NCI-H2196 treated with DMSO at 0.1 percent for 48 hours (cell line): ENCODE measurements around the gene OR8A1.
"Not testable (repeated sequence)": the region's sequence is repeated elsewhere in the genome, so short reads cannot be mapped to it uniquely, and the experiment has no call there.

Source experiments
- DNase-seq: peaks from one replicate; lab custom pipeline; 2025; ENCODE audit not compliant: unreplicated experiment; lab: John Stamatoyannopoulos, UW

The OR8A1 gene

GRCh38 chr11:124592627-124593026, 22.8 kb downstream of the OR8A1 start:
- DNase-seq = no peak

DNA sequence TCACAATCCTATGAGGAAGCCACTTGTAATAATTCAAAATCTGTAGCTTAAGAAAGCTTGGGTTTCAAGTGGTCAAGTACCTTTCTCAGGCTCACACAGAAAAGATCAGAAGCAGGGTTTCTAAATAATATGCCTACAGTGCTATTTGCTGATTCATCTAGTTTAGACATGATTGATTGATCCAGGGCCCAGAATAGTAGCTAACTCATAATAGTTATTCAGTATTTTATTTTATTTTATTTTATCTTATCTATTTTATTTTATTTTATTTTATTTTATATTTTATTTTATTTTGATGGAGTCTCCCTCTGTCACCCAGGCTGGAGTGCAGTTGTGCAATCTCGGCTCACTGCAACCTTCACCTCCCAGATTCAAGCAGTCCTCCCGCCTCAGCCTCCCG, 25.5 kb downstream of the OR8A1 start:
- DNase-seq = no peak

DNA sequence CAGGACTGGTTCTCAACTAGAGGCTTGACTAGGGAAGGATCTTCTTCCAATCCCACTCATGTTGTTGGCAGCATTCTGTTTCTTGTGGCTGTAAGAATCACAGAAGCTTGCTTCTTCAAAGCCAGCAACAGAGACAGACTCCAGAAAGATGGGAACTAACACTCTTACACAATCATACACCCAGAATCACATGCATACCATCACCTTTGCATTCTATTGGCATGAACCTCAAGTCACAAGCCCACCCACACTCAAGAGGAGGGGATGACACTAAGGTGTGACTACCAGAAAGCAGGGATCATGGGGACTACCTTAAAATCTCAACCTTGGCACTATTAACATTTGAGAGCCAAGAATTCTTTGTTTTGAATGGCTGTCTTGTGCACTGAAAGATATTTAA, 27.8 kb downstream of the OR8A1 start:
- no peak for DNase-seq

DNA sequence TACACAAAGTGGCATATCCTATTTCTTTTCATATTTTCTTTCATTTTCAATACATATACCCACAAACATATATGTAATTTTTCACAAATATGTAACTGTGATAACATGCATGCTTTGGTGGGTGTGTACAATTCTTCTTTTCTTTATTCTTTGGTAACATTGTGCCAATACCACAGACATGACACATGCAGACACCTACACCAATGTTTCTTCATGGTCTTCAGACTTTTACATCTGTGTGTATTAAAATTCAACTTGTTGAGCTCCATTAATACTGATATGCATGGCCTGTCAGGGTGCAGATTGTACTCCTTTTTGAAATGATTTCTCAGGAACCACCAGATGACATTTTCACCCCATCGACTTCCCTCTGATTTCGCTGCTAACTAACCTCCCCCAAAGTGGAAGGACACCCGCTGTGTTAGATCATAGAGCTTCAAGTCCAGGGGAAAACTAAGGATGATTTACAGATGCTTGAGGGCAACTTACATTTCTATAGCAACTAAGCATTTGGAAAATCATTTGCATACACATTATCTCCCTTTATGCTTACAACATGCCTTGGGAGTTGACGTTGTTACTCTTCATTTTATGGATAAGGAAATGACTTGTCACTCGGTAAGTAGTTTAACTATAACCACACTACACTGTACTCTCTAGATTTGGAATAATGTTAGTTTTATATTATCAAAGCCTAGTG, 31.0 kb downstream of the OR8A1 start:
- DNase-seq = no peak

DNA sequence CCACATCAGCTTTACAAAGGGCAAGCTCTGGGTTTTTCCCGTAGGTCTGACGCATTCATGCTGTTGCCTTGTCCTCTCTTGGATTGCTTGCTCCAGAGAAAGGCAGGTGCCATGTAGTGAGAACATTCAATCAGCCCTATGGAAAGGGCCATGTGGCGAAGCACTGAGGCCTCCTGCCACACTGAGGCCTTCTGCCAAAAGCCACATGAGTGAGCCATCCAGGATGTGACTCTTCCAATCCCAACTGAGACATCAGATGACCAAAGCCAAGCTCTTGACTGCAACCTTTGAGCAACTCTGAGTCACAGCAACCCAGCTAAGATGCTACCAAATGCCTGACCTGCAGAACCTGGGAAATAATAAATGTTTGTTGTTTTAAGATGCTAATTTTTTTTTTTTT, 32.4 kb downstream of the OR8A1 start:
- DNase-seq = no peak

DNA sequence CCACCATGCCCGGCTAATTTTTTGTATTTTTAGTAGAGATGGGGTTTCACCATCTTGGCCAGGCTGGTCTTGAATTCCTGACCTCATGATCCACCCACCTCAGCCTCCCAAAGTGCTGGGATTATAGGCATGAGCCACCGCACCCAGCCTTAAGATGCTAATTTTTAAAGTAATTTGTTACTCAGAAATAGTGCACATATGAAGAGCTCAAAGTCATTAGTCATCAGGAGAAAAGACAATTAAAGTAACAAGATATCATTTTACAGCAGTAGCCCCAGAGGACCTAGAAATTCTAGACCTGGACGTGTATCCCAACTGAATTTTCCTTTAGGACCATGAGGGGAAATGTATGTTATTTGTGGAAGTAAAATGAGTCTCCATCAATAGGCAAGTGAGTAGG, 32.9 kb downstream of the OR8A1 start:
- DNase-seq = not testable (repeated sequence)

- no peak for DNase-seq
Observed at GRCh38 chr11:124605719-124606118, 35.9 kb downstream of the OR8A1 start.

GRCh38 chr11:124608147-124608546, 38.4 kb downstream of the OR8A1 start:
- DNase-seq = no peak

GRCh38 chr11:124610295-124610694, 40.5 kb downstream of the OR8A1 start:
- no peak for DNase-seq

DNA sequence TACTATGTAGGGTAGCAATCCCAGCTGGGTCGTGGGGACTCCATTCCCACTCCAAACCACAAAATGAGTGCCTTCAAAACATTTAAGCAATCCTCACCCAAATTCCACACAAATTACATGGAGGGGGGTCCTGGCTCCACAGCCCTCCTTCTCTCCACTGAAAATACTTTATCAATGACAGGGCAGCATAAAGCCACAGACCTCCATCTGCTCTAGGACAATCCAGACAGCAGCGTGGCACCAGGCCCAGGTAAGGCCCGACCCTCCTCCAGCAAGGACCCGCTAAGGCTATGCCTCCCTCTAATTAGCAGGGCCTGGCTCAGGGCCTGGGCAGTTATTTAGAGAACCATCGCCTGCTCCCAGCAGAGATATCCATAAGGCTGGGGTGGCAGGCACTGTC, 41.3 kb downstream of the OR8A1 start, which contains the start of gene PANX3:
Gene PANX3 (plus strand): TSS at position 365 of the 400 bp plus-strand sequence. CDS start 129 bp downstream, outside the sequence.
- no peak for DNase-seq

GRCh38 chr11:124612045-124612444, 42.2 kb downstream of the OR8A1 start:
- no peak for DNase-seq

GRCh38 chr11:124612567-124613246, 42.9 kb downstream of the OR8A1 start:
- no peak for DNase-seq

- no peak for DNase-seq
Observed at GRCh38 chr11:124618863-124619262, 49.1 kb downstream of the OR8A1 start.
